Measurements from ENCODE around the gene ABAT. TPM values are rescaled to one million over a fixed set of nuclear protein-coding genes. Genes with fewer than 3 reads are reported as not detected.
"Not testable (repeated sequence)": the region's sequence is repeated elsewhere in the genome, so short reads cannot be mapped to it uniquely, and the experiment has no call there.

ABAT gene
- total RNA-seq, 1 donor from 2014 or later: 4.4 TPM

DNA sequence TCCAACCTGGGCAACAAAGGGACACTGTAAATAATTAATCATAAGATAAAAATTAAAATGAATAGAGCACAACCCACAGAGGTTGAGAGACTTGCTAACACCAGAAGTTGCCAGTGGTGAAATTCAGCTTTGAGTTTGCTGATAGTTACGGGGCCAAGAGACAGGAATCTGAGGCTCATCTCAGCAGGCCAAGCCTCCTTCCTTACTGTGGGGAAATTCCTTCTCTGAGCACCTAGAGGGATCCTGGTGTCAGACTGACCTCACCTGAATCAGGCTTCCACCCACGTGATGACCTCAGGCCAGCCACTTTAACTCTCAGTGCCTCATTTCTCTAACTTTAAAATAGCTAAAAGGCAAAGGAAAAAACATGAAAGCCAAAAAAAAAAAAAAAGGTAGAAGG, 4.7 kb downstream of the ABAT start:
- no peak for DNase-seq (ENCODE audit: low spot score)

GRCh38 chr16:8682551-8683259, 8.3 kb downstream of the ABAT start:
- no peak for DNase-seq (ENCODE audit: low spot score)

DNA sequence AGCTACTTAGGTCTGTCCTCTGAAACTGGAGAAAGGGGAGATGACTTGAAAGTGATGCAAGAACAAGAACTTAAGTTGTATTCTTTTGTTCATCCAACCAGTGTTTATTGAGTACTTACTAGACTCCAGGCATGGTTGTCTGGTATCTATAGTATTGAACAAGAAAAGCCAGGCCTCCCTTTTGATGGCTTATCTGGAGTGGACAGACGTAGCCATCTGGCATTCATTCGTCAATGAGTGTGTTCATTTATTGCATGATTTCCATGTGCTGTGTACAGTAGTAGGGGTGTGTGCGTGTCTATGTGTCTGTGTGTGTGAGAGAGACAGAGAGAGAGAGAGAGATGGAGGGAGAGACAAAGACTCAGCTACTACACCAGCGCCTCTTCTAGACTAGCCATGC, 9.2 kb downstream of the ABAT start:
- no peak for DNase-seq (ENCODE audit: low spot score)

DNA sequence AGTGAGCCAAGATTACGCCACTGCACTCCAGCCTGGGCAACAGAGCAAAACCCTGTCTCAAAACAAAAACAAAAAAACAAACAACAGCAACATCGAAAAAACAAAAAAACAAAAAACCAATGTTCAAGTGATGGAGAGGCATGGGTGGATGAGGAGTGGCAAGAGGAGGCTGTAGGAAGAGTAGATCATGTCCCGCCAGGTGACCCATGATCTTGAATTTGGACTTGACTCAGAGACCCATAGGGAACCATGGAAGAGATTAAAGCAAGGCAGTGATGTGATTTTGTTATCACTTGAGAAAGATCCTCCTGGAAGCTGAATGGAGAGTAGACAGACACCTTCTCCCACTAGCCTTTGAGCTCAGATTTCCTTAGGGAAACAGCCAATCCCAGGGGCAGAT, 11.2 kb downstream of the ABAT start:
- DNase-seq (ENCODE audit: low spot score): no peak

GRCh38 chr16:8686031-8686621, 11.7 kb downstream of the ABAT start:
- DNase-seq (ENCODE audit: low spot score): no peak

- no peak for DNase-seq (ENCODE audit: low spot score)
Observed at GRCh38 chr16:8686879-8687278, 12.5 kb downstream of the ABAT start.

GRCh38 chr16:8689686-8690085, 15.3 kb downstream of the ABAT start:
- no peak for DNase-seq (ENCODE audit: low spot score)

DNA sequence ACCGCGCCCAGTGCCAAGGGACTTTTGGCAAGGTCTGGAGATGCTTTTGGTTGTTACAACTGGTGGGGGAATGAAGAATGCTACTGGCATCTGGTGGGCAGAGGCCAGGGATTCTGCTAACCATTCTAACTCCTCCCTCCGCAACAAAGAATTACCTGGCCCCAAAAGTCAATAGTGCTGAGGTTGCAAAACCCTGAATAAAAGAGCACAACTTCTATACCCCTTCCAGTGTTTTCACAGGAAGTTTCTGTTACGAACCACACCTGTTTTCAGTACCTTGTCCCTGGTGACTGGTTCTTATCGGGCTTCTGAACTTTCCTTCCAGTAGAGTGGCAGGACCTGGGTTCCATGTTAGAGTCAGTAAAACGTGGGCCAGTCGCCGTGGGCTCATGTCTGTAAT, 17.3 kb downstream of the ABAT start:
- DNase-seq (ENCODE audit: low spot score): no peak

GRCh38 chr16:8694795-8695728, 20.6 kb downstream of the ABAT start:
- DNase-seq (ENCODE audit: low spot score): no peak

GRCh38 chr16:8696880-8697279, 22.5 kb downstream of the ABAT start:
- DNase-seq (ENCODE audit: low spot score): no peak

- DNase-seq (ENCODE audit: low spot score): no peak
Observed at GRCh38 chr16:8697965-8698364, 23.5 kb downstream of the ABAT start.

GRCh38 chr16:8703693-8704092, 29.3 kb downstream of the ABAT start:
- no peak for DNase-seq (ENCODE audit: low spot score)

- DNase-seq (ENCODE audit: low spot score): no peak
Observed at GRCh38 chr16:8704098-8704497, 29.7 kb downstream of the ABAT start.

- DNase-seq (ENCODE audit: low spot score): not testable (repeated sequence)
Observed at GRCh38 chr16:8705100-8705822, 30.8 kb downstream of the ABAT start.

- DNase-seq (ENCODE audit: low spot score): no peak
Observed at GRCh38 chr16:8708536-8708935, 34.1 kb downstream of the ABAT start.

GRCh38 chr16:8712589-8713361, 38.4 kb downstream of the ABAT start:
- DNase-seq (ENCODE audit: low spot score): no peak

- DNase-seq (ENCODE audit: low spot score): no peak
Observed at GRCh38 chr16:8713635-8714172, 39.3 kb downstream of the ABAT start.

DNA sequence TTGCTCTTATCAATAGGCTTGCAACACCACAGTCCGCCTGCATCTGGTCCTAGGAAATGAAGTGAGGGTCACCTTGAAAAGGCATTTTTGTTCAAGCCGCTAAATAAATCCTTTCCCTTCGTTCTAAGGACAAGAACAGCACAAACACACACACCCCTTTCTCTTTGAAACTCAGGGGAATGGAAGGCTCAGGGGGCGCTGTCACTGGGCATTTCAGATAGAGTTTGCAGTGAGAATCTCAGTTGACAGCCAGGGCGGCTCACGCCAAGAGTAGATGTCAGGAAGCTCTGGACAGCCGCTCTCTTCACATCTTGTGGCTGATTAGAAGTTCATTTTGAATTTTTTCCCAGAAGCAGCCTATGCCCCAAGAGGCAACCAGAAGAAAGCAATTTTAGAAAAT, 39.8 kb downstream of the ABAT start:
- no peak for DNase-seq (ENCODE audit: low spot score)

- DNase-seq (ENCODE audit: low spot score): no peak
Observed at GRCh38 chr16:8714807-8715206, 40.4 kb downstream of the ABAT start.

DNA sequence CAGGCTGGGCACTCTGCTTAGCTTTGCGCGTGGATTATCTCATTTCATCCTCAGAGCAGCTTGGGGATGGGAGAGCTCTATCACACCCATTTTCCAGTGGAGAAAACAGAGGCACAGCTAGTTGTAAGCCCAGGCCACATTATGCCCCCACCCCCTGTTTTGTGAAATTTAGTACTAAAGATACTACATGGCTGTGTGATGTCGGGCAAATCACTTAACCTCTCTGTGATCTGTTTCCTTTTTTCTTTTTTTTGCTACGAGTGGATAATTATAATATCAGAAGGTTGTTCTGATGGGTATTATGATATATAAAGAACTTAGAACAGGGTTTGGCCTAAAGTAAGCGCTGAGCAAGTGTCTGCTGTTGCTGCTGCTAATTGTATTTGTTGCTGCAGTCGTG, 41.6 kb downstream of the ABAT start:
- no peak for DNase-seq (ENCODE audit: low spot score)

Measured in mesenteric fat pad (tissue), 1 donor.